ENCODE measurements around the gene AP1S2. TPM values are rescaled to one million over a fixed set of nuclear protein-coding genes. Genes with fewer than 3 reads are reported as not detected.

Gene AP1S2
- total and polyA plus RNA-seq, 10 donors = 23.3 to 133 (median 64.7) TPM

- Histone ChIP-seq H3K4me1 (peaks cover 0 to 5% (median 1%) of the 10 kb centered on the region in 6 donors), H3K4me3 (no peak overlapping the region), H3K27me3 (replicated peaks in 1 of 7) (no peaks in the 10 kb centered on the region), H3K9me3 (no peaks in the 10 kb centered on the region), H3K27ac (peak overlapping the region in 5 of 8 donors; percentile 26 to 75 (median 68)), H3K36me3 (peaks cover 2 to 100% (median 87%) of the 10 kb centered on the region in 6 donors)
- intact Hi-C loops (cut with DNase I; ENCODE audit: low total_unique reads) = no loop called here
- no peak for DNase-seq
- TF ChIP-seq, protein P1, sequence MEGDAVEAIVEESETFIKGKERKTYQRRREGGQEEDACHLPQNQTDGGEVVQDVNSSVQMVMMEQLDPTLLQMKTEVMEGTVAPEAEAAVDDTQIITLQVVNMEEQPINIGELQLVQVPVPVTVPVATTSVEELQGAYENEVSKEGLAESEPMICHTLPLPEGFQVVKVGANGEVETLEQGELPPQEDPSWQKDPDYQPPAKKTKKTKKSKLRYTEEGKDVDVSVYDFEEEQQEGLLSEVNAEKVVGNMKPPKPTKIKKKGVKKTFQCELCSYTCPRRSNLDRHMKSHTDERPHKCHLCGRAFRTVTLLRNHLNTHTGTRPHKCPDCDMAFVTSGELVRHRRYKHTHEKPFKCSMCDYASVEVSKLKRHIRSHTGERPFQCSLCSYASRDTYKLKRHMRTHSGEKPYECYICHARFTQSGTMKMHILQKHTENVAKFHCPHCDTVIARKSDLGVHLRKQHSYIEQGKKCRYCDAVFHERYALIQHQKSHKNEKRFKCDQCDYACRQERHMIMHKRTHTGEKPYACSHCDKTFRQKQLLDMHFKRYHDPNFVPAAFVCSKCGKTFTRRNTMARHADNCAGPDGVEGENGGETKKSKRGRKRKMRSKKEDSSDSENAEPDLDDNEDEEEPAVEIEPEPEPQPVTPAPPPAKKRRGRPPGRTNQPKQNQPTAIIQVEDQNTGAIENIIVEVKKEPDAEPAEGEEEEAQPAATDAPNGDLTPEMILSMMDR (IDR thresholded peaks at IDR 0.05 in 8 of 11, conservative IDR thresholded peaks at IDR 0.05 in 3 of 11) = no peak
- no peak for TF ChIP-seq POLR2A (IDR thresholded peaks at IDR 0.05)
- TF ChIP-seq POLR2AphosphoS5 (IDR thresholded peaks at IDR 0.05) = no peak
Measured at GRCh38 chrX:15804563-15804962, 50.0 kb downstream of the AP1S2 start.

DNA sequence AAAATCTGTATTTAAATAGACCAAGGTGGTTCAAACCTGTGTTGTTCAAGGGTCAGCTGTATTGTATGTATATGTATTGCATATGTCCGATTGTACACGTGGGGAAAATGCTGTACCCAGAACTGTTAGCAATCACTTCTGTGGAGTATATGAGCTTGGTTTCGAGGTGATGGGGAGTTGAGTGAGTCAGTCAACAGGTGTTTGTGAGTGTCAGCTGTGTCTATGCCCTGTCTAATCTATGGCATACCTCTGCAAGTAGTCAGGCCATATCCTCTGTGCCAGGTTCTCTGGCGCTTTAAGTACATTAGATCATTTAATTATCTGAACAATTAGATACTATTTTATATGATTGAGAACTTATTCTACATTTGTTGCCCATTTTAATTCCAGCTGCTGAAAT, 56.9 kb downstream of the AP1S2 start:
- Histone ChIP-seq H3K27ac (no peak overlapping the region), H3K9me3 (no peaks in the 10 kb centered on the region), H3K27me3 (replicated peaks in 1 of 7) (no peaks in the 10 kb centered on the region), H3K36me3 (peaks cover 1 to 99% (median 46%) of the 10 kb centered on the region in 6 donors), H3K4me1 (peaks cover 0 to 33% (median 14%) of the 10 kb centered on the region in 6 donors), H3K4me3 (no peak overlapping the region)
- intact Hi-C loops (cut with DNase I; ENCODE audit: low total_unique reads) = no loop called here
- no peak for DNase-seq
- TF ChIP-seq, protein P1 (IDR thresholded peaks at IDR 0.05 in 8 of 11, conservative IDR thresholded peaks at IDR 0.05 in 3 of 11) = no peak
- no peak for TF ChIP-seq POLR2AphosphoS5 (IDR thresholded peaks at IDR 0.05)
- 72 to 97% (median 92%) methylated on average over 4 of the region's 4 CpGs for WGBS, 5 donors

- intact Hi-C loops (cut with DNase I; ENCODE audit: low total_unique reads) = no loop called here
- Histone ChIP-seq H3K4me1 (peaks cover 14 to 54% (median 32%) of the 10 kb centered on the region in 6 donors), H3K27ac (peak overlapping the region; percentile 67 to 95 (median 93)), H3K36me3 (peaks cover 0 to 40% (median 8%) of the 10 kb centered on the region in 6 donors), H3K27me3 (replicated peaks in 1 of 7) (no peaks in the 10 kb centered on the region), H3K9me3 (no peaks in the 10 kb centered on the region), H3K4me3 (peak overlapping the region; percentile 63 to 96 (median 84))
- TF ChIP-seq POLR2A (IDR thresholded peaks at IDR 0.05) = no peak
- TF ChIP-seq, protein P1 (IDR thresholded peaks at IDR 0.05 in 8 of 11, conservative IDR thresholded peaks at IDR 0.05 in 3 of 11) = no peak
- no peak for TF ChIP-seq POLR2AphosphoS5 (IDR thresholded peaks at IDR 0.05)
- no peak for DNase-seq
- 0 to 1% (median 0%) methylated on average over 9 to 15 of the region's 15 CpGs for WGBS, 5 donors
Measured at GRCh38 chrX:15790769-15791290, 63.8 kb downstream of the AP1S2 start.

DNA sequence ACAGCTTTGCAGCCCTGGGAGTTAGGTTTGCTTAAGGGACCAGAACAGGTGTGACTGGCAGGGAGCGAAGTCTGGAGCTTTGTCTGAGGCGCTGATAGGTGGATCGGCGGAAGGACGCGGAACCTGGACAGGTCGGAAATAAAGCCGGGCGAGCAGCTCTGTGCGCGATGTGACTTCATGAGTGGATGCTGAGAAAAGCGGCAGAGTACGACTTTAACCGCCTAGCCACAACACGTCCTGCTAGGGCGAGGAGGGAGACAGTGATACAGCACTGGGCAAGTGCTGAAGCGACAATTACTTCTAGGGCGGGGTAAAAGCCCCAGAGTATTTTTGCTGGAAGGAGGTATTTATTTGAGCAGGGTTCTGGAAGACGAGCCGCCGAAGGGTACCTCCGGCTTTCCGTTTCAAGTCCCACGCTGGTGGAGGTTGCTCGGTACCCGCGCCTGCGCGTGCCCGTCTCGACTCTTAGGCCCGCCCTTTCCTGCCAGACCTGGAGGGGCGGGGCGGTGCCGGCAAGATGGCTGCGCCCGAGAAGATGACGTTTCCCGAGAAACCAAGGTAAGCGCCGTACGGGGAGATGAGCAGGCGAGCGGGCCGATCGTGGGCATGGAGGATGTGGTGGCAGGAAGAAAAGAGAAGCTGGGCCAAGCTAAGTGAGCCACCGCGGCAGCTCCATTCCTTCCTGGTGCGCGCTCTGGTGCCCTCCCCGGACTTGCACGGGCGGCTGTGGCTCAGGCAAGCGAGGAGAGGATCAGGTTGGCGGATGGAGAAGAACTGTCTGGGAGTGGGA, 64.4 kb downstream of the AP1S2 start, which contains the start of gene ZRSR2:
TSS of gene ZRSR2 (plus strand) at position 506 of the 790 bp plus-strand sequence. CDS start at position 518, 12 bp downstream.
- DNase-seq = peak; percentile 98
- intact Hi-C loops (cut with DNase I; ENCODE audit: low total_unique reads) = no loop called here
- TF ChIP-seq POLR2AphosphoS5 (IDR thresholded peaks at IDR 0.05) (peak; percentile 94 to 96 (median 95)), POLR2A (IDR thresholded peaks at IDR 0.05) (peak in 1 of 3 donors; percentile 49)
- TF ChIP-seq, protein P1 (IDR thresholded peaks at IDR 0.05 in 8 of 11, conservative IDR thresholded peaks at IDR 0.05 in 3 of 11) = peak in 1 of 11 experiments; percentile 12
- Histone ChIP-seq H3K27me3 (replicated peaks in 1 of 7) (no peaks in the 10 kb centered on the region), H3K4me3 (peak within 1 kb of the TSS; percentile 63 to 96 (median 84)), H3K36me3 (peaks cover 0 to 37% (median 6%) of the 10 kb centered on the region in 6 donors), H3K9me3 (no peaks in the 10 kb centered on the region), H3K4me1 (peaks cover 14 to 51% (median 32%) of the 10 kb centered on the region in 6 donors), H3K27ac (peak within 1 kb of the TSS; percentile 67 to 95 (median 93))
- WGBS, 5 donors = 0 to 1% (median 0%) methylated on average over 30 to 55 of the region's 55 CpGs

Data from spleen (tissue), 11 donors.